ENCODE measurements around the gene KREMEN2. TPM values are rescaled to one million over a fixed set of nuclear protein-coding genes. Genes with fewer than 3 reads are reported as not detected.

KREMEN2 gene
- total and polyA plus RNA-seq, 4 donors = not detected

DNA sequence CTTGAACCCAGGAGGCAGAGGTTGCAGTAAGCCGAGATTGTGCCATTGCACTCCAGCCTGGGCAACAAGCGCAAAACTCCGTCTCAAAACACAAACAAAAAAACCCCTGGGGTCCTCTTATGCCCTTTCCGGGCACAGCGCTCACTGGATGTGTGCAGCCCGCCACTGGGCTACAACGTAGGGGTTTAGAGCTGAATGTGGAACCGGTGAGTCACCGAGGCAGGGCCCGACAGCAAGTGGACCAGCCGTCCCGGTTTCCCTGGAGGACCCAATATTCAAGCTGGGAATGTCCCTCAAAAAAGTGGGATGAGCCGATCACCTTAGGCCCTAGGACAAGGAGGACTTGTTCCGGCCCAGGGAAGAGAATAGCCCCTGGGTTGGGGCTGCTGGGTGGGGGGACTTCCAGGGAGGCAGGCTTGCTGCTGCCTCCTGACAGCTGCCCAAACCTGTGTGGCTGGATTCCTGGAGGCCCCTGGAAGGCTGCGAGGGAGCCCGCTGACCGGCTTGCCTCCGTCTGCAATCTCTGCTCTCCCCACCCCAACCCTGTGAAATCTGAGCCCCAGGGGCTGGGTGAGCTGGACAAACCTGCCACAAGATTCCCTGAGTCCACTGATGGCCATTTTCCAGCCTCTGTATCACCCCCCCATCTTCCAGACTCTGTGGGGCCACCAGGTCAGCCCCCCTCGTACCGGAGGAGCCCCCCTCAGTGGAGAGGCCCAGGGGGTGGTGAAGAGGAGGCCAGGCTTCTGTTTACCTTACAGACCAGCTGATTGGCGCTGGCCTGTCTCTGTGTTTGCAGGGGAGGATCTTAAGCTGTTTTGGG is 45.7 kb downstream of the KREMEN2 start:
- Histone ChIP-seq H3K36me3 (ENCODE audit: control insufficient read depth in 1 of 2, insufficient read depth in 2 of 2, low read length in 1 of 2) (no peaks in the 10 kb centered on the region), H3K27ac (ENCODE audit: low read depth in 1 of 2, low read length in 2 of 2) (no peak overlapping the region), H3K4me3 (ENCODE audit: low read length in 2 of 2) (no peak overlapping the region), H3K4me1 (ENCODE audit: control insufficient read depth in 1 of 2, insufficient read depth in 2 of 2, low read length in 2 of 2) (no peaks in the 10 kb centered on the region), H3K9me3 (ENCODE audit: control insufficient read depth, low read length) (no peaks in the 10 kb centered on the region), H3K27me3 (ENCODE audit: control insufficient read depth in 1 of 2, insufficient read depth in 2 of 2, low read length in 1 of 2) (no peaks in the 10 kb centered on the region)
- no peak for ATAC-seq (ENCODE audit: low FRiP score)
- intact Hi-C loops (cut with DNase I) = no loop called here
- no peak for DNase-seq
- WGBS, 2 donors = 40 to 49% methylated on average over 21 of the region's 21 CpGs

DNA sequence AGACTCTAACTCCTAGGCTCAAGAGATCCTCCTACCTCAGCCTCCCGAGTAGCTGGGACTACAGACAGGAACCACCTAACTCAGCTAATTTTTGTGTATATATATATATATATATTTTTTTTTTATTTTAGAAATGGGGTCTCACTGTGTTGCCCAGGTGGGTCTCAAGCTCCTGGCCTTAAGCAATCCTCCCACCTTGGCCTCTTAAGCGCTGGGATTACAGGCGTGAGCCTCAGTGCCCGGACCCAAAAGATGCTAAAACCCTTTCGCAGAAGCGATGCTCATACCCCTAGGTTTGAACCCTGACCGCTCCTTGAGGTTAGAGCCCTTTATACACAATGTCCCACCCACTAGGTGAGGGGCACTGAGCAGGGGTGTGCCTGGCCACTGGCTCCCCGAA is 46.4 kb downstream of the KREMEN2 start:
- no peak for ATAC-seq (ENCODE audit: low FRiP score)

DNA sequence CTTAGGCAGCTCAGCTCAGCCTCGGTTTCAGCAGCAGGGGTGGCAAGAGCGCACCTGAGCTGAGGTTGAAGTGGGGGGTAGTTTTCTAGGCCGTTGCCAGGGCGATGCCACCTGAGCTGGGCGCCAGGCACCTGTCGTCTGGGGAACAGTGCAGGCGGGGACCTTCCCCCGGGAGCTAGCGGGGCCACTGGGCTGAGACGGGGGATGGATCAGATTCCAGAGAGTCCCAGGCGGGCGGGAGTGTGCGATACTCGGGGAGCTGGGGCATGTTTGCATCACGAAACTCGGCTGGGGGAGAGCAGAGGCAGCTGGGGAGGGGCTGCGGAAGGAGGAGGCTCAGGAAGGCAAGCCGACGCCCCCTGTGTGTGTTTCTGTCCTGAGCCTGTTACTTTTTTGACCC is 48.2 kb downstream of the KREMEN2 start:
- ATAC-seq (ENCODE audit: low FRiP score) (no peak), DNase-seq (no peak)
- Histone ChIP-seq H3K27me3 (ENCODE audit: control insufficient read depth in 1 of 2, insufficient read depth in 2 of 2, low read length in 1 of 2) (no peaks in the 10 kb centered on the region), H3K36me3 (ENCODE audit: control insufficient read depth in 1 of 2, insufficient read depth in 2 of 2, low read length in 1 of 2) (no peaks in the 10 kb centered on the region), H3K27ac (ENCODE audit: low read depth in 1 of 2, low read length in 2 of 2) (no peak overlapping the region), H3K9me3 (ENCODE audit: control insufficient read depth, low read length) (no peaks in the 10 kb centered on the region), H3K4me1 (ENCODE audit: control insufficient read depth in 1 of 2, insufficient read depth in 2 of 2, low read length in 2 of 2) (no peaks in the 10 kb centered on the region), H3K4me3 (ENCODE audit: low read length in 2 of 2) (no peak overlapping the region)
- intact Hi-C loops (cut with DNase I) = no loop called here
- 5 to 14% methylated on average over 19 of the region's 19 CpGs for WGBS, 2 donors

More for the DNA sequence above, 46.4 kb downstream of the KREMEN2 start:
- no peaks in the 10 kb centered on the region for H3K4me1 ChIP-seq (ENCODE audit: control insufficient read depth in 1 of 2, insufficient read depth in 2 of 2, low read length in 2 of 2)
- H3K36me3 ChIP-seq (ENCODE audit: control insufficient read depth in 1 of 2, insufficient read depth in 2 of 2, low read length in 1 of 2) = no peaks in the 10 kb centered on the region
- no peak overlapping the region for H3K27ac ChIP-seq (ENCODE audit: low read depth in 1 of 2, low read length in 2 of 2)
- H3K9me3 ChIP-seq (ENCODE audit: control insufficient read depth, low read length) = no peaks in the 10 kb centered on the region
- intact Hi-C loops (cut with DNase I) = no loop called here
- WGBS, 2 donors = 92 to 93% methylated on average over 8 of the region's 8 CpGs
- DNase-seq = no peak
- H3K27me3 ChIP-seq (ENCODE audit: control insufficient read depth in 1 of 2, insufficient read depth in 2 of 2, low read length in 1 of 2) = no peaks in the 10 kb centered on the region
- H3K4me3 ChIP-seq (ENCODE audit: low read length in 2 of 2) = no peak overlapping the region

DNA sequence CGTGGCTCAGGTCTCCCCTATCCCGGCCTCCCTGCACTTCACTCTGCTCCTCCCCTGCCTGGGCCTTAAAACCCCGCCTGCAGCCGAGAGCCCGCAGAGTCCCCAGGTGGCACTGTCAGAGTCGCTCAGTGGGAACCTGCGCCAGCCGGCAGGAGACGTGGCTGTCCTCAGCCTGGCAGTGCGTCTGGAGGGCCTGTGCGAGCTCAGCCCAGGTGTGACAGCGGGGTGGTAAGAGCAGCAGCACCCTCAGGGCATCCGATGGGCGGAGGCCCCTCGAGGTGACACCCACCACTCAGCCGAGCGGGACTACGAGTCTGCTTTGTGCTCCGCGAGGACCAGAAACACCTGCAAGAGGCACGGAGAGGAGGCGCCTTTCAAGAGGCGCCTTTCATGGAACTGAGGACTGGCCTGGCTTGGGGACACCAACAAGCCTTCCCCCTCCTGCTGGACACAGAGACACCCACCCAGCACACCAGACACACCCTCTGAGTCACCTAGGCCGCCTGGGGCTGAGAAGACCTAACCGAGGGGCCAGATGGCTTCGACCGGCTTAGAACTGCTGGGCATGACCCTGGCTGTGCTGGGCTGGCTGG is 48.8 kb downstream of the KREMEN2 start, which contains the start of gene CLDN9:
Gene CLDN9 (plus strand): TSS at position 96 of the 593 bp plus-strand sequence. CDS start 440 bp downstream, at position 536.
- Histone ChIP-seq H3K27ac (ENCODE audit: low read depth in 1 of 2, low read length in 2 of 2) (no peak within 1 kb of the TSS), H3K9me3 (ENCODE audit: control insufficient read depth, low read length) (no peaks in the 10 kb centered on the region), H3K36me3 (ENCODE audit: control insufficient read depth in 1 of 2, insufficient read depth in 2 of 2, low read length in 1 of 2) (no peaks in the 10 kb centered on the region), H3K4me1 (ENCODE audit: control insufficient read depth in 1 of 2, insufficient read depth in 2 of 2, low read length in 2 of 2) (no peaks in the 10 kb centered on the region), H3K4me3 (ENCODE audit: low read length in 2 of 2) (no peak within 1 kb of the TSS), H3K27me3 (ENCODE audit: control insufficient read depth in 1 of 2, insufficient read depth in 2 of 2, low read length in 1 of 2) (no peaks in the 10 kb centered on the region)
- intact Hi-C loops (cut with DNase I) = no loop called here
- no peak for ATAC-seq (ENCODE audit: low FRiP score)
- no peak for DNase-seq
- WGBS, 2 donors = 47 to 54% methylated on average over 27 of the region's 27 CpGs

DNA sequence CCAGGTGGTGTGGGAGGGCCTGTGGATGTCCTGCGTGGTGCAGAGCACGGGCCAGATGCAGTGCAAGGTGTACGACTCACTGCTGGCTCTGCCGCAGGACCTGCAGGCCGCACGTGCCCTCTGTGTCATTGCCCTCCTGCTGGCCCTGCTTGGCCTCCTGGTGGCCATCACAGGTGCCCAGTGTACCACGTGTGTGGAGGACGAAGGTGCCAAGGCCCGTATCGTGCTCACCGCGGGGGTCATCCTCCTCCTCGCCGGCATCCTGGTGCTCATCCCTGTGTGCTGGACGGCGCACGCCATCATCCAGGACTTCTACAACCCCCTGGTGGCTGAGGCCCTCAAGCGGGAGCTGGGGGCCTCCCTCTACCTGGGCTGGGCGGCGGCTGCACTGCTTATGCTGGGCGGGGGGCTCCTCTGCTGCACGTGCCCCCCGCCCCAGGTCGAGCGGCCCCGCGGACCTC is 49.4 kb downstream of the KREMEN2 start:
- H3K27ac ChIP-seq (ENCODE audit: low read depth in 1 of 2, low read length in 2 of 2) = no peak overlapping the region
- no peaks in the 10 kb centered on the region for H3K4me1 ChIP-seq (ENCODE audit: control insufficient read depth in 1 of 2, insufficient read depth in 2 of 2, low read length in 2 of 2)
- WGBS, 2 donors = 51 to 61% methylated on average over 27 of the region's 27 CpGs
- ATAC-seq (ENCODE audit: low FRiP score) (no peak), DNase-seq (no peak)
- intact Hi-C loops (cut with DNase I) = no loop called here
- H3K4me3 ChIP-seq (ENCODE audit: low read length in 2 of 2) = no peak overlapping the region
- no peaks in the 10 kb centered on the region for H3K36me3 ChIP-seq (ENCODE audit: control insufficient read depth in 1 of 2, insufficient read depth in 2 of 2, low read length in 1 of 2)
- no peaks in the 10 kb centered on the region for H3K27me3 ChIP-seq (ENCODE audit: control insufficient read depth in 1 of 2, insufficient read depth in 2 of 2, low read length in 1 of 2)
- no peaks in the 10 kb centered on the region for H3K9me3 ChIP-seq (ENCODE audit: control insufficient read depth, low read length)

DNA sequence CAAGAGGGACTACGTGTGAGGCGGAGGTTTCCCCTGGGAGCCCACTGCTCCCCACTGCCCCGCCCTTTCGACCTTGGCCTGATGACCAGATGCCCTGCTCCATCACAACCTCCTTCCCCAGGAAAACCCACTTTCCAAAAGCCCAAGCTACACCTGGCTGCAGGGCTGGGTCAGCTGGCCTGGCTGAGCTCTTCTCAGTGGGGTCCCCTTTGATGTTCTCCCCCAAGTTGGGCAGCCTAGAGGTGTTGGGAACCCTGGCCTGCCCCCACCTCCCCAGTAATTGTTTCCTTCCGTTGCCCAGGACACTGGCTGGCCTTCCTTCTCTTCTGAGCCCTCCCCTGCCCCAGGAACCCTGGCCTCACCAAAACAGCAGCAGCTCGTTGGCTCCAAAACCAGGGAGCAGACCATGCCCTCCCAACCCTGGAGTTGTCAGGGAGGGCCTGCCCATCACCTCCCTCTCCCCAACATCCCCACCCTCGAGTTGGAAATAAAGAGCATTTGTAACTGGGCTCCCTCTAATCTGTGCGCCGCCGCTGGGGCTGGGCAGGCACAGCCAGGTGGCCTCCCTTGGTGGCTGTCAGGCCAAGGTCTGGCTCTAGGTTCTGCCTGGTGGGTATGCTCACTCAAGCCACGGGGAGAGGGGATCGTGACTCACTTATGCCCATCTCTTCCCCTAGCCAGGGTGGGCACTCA is 50.1 kb downstream of the KREMEN2 start:
- no peaks in the 10 kb centered on the region for H3K36me3 ChIP-seq (ENCODE audit: control insufficient read depth in 1 of 2, insufficient read depth in 2 of 2, low read length in 1 of 2)
- no peak for DNase-seq
- WGBS, 2 donors = 61 to 68% methylated on average over 12 of the region's 12 CpGs
- H3K4me3 ChIP-seq (ENCODE audit: low read length in 2 of 2) = no peak overlapping the region
- no peaks in the 10 kb centered on the region for H3K4me1 ChIP-seq (ENCODE audit: control insufficient read depth in 1 of 2, insufficient read depth in 2 of 2, low read length in 2 of 2)
- no peak overlapping the region for H3K27ac ChIP-seq (ENCODE audit: low read depth in 1 of 2, low read length in 2 of 2)
- H3K27me3 ChIP-seq (ENCODE audit: control insufficient read depth in 1 of 2, insufficient read depth in 2 of 2, low read length in 1 of 2) = no peaks in the 10 kb centered on the region
- no peak for ATAC-seq (ENCODE audit: low FRiP score)
- no peaks in the 10 kb centered on the region for H3K9me3 ChIP-seq (ENCODE audit: control insufficient read depth, low read length)
- intact Hi-C loops (cut with DNase I) = no loop called here

DNA sequence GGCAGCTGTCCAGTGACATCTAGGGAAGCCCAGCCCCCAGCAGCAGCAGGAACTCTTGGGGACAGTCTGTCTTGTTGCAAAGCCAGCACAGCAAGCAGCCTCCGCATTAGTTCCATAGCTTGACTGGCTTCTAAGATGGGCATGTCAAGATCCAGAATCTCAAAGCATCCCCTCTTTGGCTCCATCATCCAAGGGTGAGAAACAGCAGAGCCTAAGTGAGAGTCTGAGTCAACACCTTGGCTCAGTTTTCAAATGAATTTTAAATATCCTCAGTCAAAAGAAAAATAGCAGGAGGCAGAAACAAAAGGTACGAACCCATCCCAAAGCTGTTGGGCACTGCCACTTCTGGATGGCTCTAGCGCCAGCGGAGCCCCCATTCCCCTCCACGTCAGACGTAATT is 50.9 kb downstream of the KREMEN2 start:
- Histone ChIP-seq H3K4me3 (ENCODE audit: low read length in 2 of 2) (no peak overlapping the region), H3K9me3 (ENCODE audit: control insufficient read depth, low read length) (no peaks in the 10 kb centered on the region), H3K36me3 (ENCODE audit: control insufficient read depth in 1 of 2, insufficient read depth in 2 of 2, low read length in 1 of 2) (no peaks in the 10 kb centered on the region), H3K4me1 (ENCODE audit: control insufficient read depth in 1 of 2, insufficient read depth in 2 of 2, low read length in 2 of 2) (no peaks in the 10 kb centered on the region), H3K27me3 (ENCODE audit: control insufficient read depth in 1 of 2, insufficient read depth in 2 of 2, low read length in 1 of 2) (no peaks in the 10 kb centered on the region), H3K27ac (ENCODE audit: low read depth in 1 of 2, low read length in 2 of 2) (no peak overlapping the region)
- DNase-seq = no peak
- intact Hi-C loops (cut with DNase I) = no loop called here
- WGBS, 2 donors = 85 to 90% methylated on average over 6 of the region's 6 CpGs
- ATAC-seq (ENCODE audit: low FRiP score) = no peak

DNA sequence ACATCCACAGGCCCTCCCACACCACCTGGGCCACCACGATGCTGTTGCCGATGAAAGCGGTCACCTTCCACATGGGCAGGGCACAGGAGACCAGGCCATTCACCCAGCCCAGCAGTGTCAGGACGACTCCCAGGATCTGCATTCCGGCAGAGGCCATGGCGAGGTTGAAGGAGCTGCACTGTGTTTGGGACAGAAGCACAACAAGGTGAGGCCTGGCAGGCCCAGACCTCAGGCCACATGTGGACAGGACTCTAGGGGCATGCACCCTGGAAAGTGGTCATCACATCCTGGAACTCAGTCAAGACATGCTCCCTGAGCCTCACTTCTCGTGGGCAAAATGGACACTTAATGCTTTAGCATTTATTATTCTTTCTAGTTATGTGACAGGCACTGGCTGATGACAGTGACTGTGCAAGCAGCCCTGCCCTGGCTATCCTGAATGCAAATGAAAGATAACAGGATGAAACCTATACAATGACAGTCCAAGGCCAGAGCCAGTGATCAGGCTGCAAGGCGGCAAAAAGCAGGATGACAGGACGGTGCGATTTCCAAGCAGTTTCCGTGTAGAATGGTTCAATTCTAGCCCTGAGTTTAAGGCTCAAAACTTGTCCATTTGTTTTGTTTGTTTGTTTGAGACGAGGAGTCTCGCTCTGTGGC is 51.9 kb downstream of the KREMEN2 start:
- H3K27ac ChIP-seq (ENCODE audit: low read depth in 1 of 2, low read length in 2 of 2) = no peak overlapping the region
- H3K4me3 ChIP-seq (ENCODE audit: low read length in 2 of 2) = no peak overlapping the region
- no peak for DNase-seq
- no peaks in the 10 kb centered on the region for H3K9me3 ChIP-seq (ENCODE audit: control insufficient read depth, low read length)
- H3K27me3 ChIP-seq (ENCODE audit: control insufficient read depth in 1 of 2, insufficient read depth in 2 of 2, low read length in 1 of 2) = peaks cover 0 to 2% of the 10 kb centered on the region in 2 donors
- intact Hi-C loops (cut with DNase I) = no loop called here
- no peak for ATAC-seq (ENCODE audit: low FRiP score)
- no peaks in the 10 kb centered on the region for H3K4me1 ChIP-seq (ENCODE audit: control insufficient read depth in 1 of 2, insufficient read depth in 2 of 2, low read length in 2 of 2)
- H3K36me3 ChIP-seq (ENCODE audit: control insufficient read depth in 1 of 2, insufficient read depth in 2 of 2, low read length in 1 of 2) = no peaks in the 10 kb centered on the region
- WGBS, 2 donors = 86 to 90% methylated on average over 13 of the region's 13 CpGs

All from aorta (tissue), 5 donors.